22Rv1 (cell line): ENCODE results near the gene ETS1.

Experiments
- ZFX ChIP-seq: fragments of 450-650 bp; IDR thresholded peaks from 2 replicates; pipeline ENCODE4 v1.6.1; 2017; ENCODE audit warnings: antibody characterized with exemption, borderline replicate concordance
- TF ChIP-seq, protein P1 (sequence below): fragments of 450-650 bp; IDR thresholded peaks from 2 replicates; pipeline ENCODE4 v1.5.1; 2017; ENCODE audit warnings: mild to moderate bottlenecking

DNA sequence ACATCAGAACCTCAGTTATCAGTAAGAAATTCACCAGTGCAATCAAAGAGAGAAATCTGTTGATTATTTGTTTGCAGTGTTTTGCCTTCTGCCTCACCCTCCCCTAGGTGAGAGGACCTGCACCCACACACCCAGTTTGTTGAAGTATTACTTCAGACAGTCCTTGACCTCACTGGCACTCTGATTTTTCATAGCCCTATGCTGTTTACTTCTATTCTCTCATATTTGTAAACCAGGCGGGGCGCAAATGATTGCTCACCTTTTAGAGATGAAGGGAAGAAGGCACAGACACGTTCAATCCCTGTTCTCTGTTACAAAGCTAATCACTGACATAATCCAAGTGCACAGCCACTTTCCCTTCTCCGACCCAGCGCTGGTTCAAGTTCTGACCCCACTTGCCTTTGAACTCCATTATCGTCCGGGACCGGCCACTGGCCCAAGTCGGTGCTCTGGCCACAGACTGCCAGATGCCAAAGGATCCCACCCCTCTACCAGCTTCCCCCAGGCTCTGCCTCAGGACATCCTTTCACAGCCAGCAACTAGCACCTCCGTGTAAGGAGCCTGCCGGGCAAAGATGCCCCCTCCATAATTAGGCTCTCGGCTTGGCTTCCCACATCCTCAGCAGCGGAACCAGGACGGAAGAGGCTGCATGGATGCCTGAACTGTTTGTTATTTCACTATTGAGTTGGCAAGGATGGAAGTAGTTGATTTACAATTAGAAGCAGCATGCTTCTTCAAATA, 1.7 kb downstream of the ETS1 start:
- TF ChIP-seq, protein P1, sequence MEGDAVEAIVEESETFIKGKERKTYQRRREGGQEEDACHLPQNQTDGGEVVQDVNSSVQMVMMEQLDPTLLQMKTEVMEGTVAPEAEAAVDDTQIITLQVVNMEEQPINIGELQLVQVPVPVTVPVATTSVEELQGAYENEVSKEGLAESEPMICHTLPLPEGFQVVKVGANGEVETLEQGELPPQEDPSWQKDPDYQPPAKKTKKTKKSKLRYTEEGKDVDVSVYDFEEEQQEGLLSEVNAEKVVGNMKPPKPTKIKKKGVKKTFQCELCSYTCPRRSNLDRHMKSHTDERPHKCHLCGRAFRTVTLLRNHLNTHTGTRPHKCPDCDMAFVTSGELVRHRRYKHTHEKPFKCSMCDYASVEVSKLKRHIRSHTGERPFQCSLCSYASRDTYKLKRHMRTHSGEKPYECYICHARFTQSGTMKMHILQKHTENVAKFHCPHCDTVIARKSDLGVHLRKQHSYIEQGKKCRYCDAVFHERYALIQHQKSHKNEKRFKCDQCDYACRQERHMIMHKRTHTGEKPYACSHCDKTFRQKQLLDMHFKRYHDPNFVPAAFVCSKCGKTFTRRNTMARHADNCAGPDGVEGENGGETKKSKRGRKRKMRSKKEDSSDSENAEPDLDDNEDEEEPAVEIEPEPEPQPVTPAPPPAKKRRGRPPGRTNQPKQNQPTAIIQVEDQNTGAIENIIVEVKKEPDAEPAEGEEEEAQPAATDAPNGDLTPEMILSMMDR = no peak
- TF ChIP-seq ZFX = no peak
